Measurements from ENCODE around the gene KCNA10.

Gene KCNA10

DNA sequence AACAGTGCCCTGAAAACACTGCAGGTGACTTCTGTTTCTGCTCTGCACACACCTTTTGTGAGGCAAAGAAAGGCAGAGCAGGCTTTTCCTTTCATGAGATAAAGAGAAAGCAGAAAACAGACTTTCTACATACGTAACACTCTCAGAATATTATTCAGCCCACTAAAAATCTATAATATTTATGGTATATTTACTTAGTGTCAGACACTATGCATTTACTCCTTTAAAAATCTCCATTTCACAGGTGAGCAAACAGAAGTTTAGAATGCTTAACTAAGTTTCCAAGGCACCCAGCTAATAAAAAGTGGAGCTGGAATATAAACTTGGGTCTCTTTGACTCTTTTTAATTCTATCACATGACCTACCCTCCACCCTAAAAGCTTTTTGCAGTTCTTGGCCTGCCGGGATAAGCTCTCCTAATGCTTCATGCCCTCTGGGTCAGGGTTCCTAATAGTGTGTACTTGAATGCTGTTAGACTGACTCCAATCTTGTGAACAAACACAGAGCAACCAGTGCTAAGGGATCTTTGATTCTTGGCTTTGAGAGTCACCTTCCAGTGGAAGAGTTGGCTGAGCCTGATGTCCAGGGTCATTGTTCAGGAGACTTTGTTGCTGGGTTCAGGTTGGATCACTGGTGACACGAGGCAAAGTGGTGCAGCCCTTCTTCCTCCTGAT, 40.9 kb downstream of the KCNA10 start:
- no peak overlapping the region for H3K4me3 ChIP-seq (ENCODE audit: low read depth, low read length)
- H2AFZ ChIP-seq (ENCODE audit: low read length, unreplicated experiment): no peak overlapping the region
- H3K27me3 ChIP-seq (ENCODE audit: insufficient read depth, low read length): no peaks in the 10 kb centered on the region
- no peaks in the 10 kb centered on the region for H3K36me3 ChIP-seq (ENCODE audit: insufficient read depth, low read length)
- no peak overlapping the region for H3K27ac ChIP-seq (ENCODE audit: low read depth, low read length)
- H3K79me2 ChIP-seq (ENCODE audit: control insufficient read depth, insufficient read depth, low read length, unreplicated experiment): no peaks in the 10 kb centered on the region
- peaks cover 28% of the 10 kb centered on the region for H3K4me1 ChIP-seq (ENCODE audit: control insufficient read depth, insufficient read depth, low read length, unreplicated experiment)

DNA sequence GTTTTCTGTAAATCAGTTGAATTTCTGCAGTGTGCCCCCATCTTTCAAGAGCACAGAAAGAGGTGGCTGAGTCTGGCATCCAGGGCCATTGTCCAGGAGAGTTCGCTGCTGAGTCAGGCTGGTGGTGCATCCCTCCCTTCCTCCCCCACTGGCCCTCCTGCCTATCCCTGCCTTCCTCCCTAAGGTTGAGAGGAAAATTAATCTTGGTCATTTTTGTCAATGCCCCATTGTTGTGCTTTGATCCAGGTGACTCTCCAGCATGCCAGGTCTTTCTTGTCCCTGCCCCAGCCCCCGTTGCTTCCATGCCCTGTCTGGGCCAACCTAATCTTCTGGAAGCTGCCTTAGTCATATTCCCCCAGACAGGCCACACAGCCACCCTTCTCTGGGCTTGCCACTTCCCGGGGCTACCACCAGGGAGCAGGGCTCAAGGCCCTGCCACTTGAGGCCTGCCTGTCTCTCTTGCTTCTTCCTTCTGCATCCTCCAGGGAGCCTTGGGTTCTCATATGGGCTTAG, 41.5 kb downstream of the KCNA10 start:
- Histone ChIP-seq H3K79me2 (ENCODE audit: control insufficient read depth, insufficient read depth, low read length, unreplicated experiment) (no peaks in the 10 kb centered on the region), H3K27ac (ENCODE audit: low read depth, low read length) (no peak overlapping the region), H3K27me3 (ENCODE audit: insufficient read depth, low read length) (no peaks in the 10 kb centered on the region), H3K36me3 (ENCODE audit: insufficient read depth, low read length) (no peaks in the 10 kb centered on the region), H2AFZ (ENCODE audit: low read length, unreplicated experiment) (no peak overlapping the region), H3K4me1 (ENCODE audit: control insufficient read depth, insufficient read depth, low read length, unreplicated experiment) (peaks cover 25% of the 10 kb centered on the region), H3K4me3 (ENCODE audit: low read depth, low read length) (no peak overlapping the region)

DNA sequence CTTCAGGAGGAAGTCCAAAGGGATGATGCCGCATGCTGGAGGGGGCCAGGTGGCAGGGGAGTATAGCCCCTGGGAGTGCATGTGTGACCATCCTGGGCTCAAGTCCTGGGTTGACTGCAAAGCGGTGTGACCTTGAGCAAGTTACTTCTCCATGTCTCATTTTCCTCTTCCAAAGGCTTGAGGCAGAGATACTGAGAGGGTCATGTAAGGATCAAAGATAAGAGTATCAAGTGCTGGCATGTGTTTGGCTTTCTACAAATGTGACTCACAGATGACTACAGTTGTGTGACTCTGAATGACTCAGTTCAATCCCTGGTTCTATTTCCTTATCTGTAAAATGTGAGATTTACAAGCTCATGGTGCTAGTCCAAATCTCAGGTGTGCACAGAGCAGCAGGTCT, 41.9 kb downstream of the KCNA10 start:
- Histone ChIP-seq H3K79me2 (ENCODE audit: control insufficient read depth, insufficient read depth, low read length, unreplicated experiment) (no peaks in the 10 kb centered on the region), H3K4me1 (ENCODE audit: control insufficient read depth, insufficient read depth, low read length, unreplicated experiment) (peaks cover 20% of the 10 kb centered on the region), H2AFZ (ENCODE audit: low read length, unreplicated experiment) (no peak overlapping the region), H3K4me3 (ENCODE audit: low read depth, low read length) (no peak overlapping the region), H3K36me3 (ENCODE audit: insufficient read depth, low read length) (no peaks in the 10 kb centered on the region), H3K27ac (ENCODE audit: low read depth, low read length) (no peak overlapping the region), H3K27me3 (ENCODE audit: insufficient read depth, low read length) (no peaks in the 10 kb centered on the region)

- Histone ChIP-seq H3K4me1 (ENCODE audit: control insufficient read depth, insufficient read depth, low read length, unreplicated experiment) (peaks cover 19% of the 10 kb centered on the region), H3K27me3 (ENCODE audit: insufficient read depth, low read length) (no peaks in the 10 kb centered on the region), H3K79me2 (ENCODE audit: control insufficient read depth, insufficient read depth, low read length, unreplicated experiment) (no peaks in the 10 kb centered on the region), H3K27ac (ENCODE audit: low read depth, low read length) (no peak overlapping the region), H3K36me3 (ENCODE audit: insufficient read depth, low read length) (no peaks in the 10 kb centered on the region), H2AFZ (ENCODE audit: low read length, unreplicated experiment) (no peak overlapping the region), H3K4me3 (ENCODE audit: low read depth, low read length) (no peak overlapping the region)
Observed at GRCh38 chr1:110476028-110476765, 42.8 kb downstream of the KCNA10 start.

DNA sequence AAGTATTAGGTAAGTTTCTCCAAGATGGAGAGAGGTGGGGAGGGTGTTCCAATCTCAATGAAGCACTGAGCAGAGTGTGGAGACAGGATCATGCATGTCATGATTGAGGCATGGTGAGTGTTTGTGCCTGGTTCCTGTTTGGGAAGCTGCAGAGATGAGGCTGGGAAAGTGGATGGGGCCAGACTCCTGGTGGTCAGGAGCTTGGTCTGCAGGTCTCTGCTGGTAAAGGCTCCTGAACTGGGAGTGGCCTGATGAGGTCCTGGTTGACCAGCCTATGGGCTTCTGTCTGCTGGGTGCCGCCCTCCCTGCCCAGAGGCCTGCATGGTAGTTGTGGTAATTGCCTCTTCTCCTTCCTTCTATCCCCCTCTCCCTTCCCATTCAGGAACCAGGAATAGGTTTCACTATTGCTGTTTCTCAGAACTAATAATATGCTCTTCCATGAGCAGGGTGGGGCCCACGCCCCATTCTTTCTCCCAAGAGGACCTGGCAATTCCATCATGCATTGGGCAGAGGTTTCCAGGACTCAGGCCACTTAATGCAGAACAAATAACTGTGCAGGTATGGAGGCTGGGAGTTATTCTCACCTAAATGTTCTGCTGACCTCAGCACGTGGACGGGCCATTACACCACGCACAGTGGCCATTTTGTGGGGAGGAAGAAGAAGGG, 43.5 kb downstream of the KCNA10 start:
- Histone ChIP-seq H3K27me3 (ENCODE audit: insufficient read depth, low read length) (no peaks in the 10 kb centered on the region), H3K4me3 (ENCODE audit: low read depth, low read length) (no peak overlapping the region), H3K4me1 (ENCODE audit: control insufficient read depth, insufficient read depth, low read length, unreplicated experiment) (peaks cover 19% of the 10 kb centered on the region), H3K36me3 (ENCODE audit: insufficient read depth, low read length) (no peaks in the 10 kb centered on the region), H3K79me2 (ENCODE audit: control insufficient read depth, insufficient read depth, low read length, unreplicated experiment) (no peaks in the 10 kb centered on the region), H2AFZ (ENCODE audit: low read length, unreplicated experiment) (no peak overlapping the region), H3K27ac (ENCODE audit: low read depth, low read length) (no peak overlapping the region)

GRCh38 chr1:110474444-110474843, 44.5 kb downstream of the KCNA10 start:
- no peaks in the 10 kb centered on the region for H3K79me2 ChIP-seq (ENCODE audit: control insufficient read depth, insufficient read depth, low read length, unreplicated experiment)
- H3K27ac ChIP-seq (ENCODE audit: low read depth, low read length): no peak overlapping the region
- H3K36me3 ChIP-seq (ENCODE audit: insufficient read depth, low read length): no peaks in the 10 kb centered on the region
- H3K4me3 ChIP-seq (ENCODE audit: low read depth, low read length): no peak overlapping the region
- no peaks in the 10 kb centered on the region for H3K27me3 ChIP-seq (ENCODE audit: insufficient read depth, low read length)
- H3K4me1 ChIP-seq (ENCODE audit: control insufficient read depth, insufficient read depth, low read length, unreplicated experiment): peaks cover 19% of the 10 kb centered on the region
- H2AFZ ChIP-seq (ENCODE audit: low read length, unreplicated experiment): no peak overlapping the region

GRCh38 chr1:110472546-110472945, 46.4 kb downstream of the KCNA10 start:
- H3K27ac ChIP-seq (ENCODE audit: low read depth, low read length): no peak overlapping the region

GRCh38 chr1:110471131-110471530, 47.8 kb downstream of the KCNA10 start:
- Histone ChIP-seq H3K27me3 (ENCODE audit: insufficient read depth, low read length) (no peaks in the 10 kb centered on the region), H3K79me2 (ENCODE audit: control insufficient read depth, insufficient read depth, low read length, unreplicated experiment) (no peaks in the 10 kb centered on the region), H3K4me1 (ENCODE audit: control insufficient read depth, insufficient read depth, low read length, unreplicated experiment) (peaks cover under 1% of the 10 kb centered on the region), H2AFZ (ENCODE audit: low read length, unreplicated experiment) (no peak overlapping the region), H3K27ac (ENCODE audit: low read depth, low read length) (no peak overlapping the region), H3K36me3 (ENCODE audit: insufficient read depth, low read length) (no peaks in the 10 kb centered on the region), H3K4me3 (ENCODE audit: low read depth, low read length) (no peak overlapping the region)

More at GRCh38 chr1:110472546-110472945, 46.4 kb downstream of the KCNA10 start:
- Histone ChIP-seq H3K4me3 (ENCODE audit: low read depth, low read length) (no peak overlapping the region), H2AFZ (ENCODE audit: low read length, unreplicated experiment) (no peak overlapping the region), H3K4me1 (ENCODE audit: control insufficient read depth, insufficient read depth, low read length, unreplicated experiment) (peaks cover 15% of the 10 kb centered on the region), H3K36me3 (ENCODE audit: insufficient read depth, low read length) (no peaks in the 10 kb centered on the region), H3K27me3 (ENCODE audit: insufficient read depth, low read length) (no peaks in the 10 kb centered on the region), H3K79me2 (ENCODE audit: control insufficient read depth, insufficient read depth, low read length, unreplicated experiment) (no peaks in the 10 kb centered on the region)

Data from ACC112 (cell line).